Fibroblast of lung (primary cell): Measurements from ENCODE around the gene KIAA0319L.

Experiments used
- CTCF ChIP-seq, 2 donors: IDR thresholded peaks in 1 of 2; conservative IDR thresholded peaks in 1 of 2; 1 replicate in 1 of 2; 2 replicates in 1 of 2; pipeline ENCODE4 v1.5.1; 2011 to 2012; ENCODE audit warnings: low read length in 2 of 2, control low read depth in 1 of 2, inconsistent platforms in 1 of 2, low read depth in 1 of 2, mild to moderate bottlenecking in 1 of 2
- EZH2 ChIP-seq: IDR thresholded peaks from 2 replicates; pipeline ENCODE4 v1.5.1; 2012; ENCODE audit warnings: low read length, control low read depth, mild to moderate bottlenecking; ENCODE audit errors: missing control alignments

- TF ChIP-seq CTCF (conservative IDR thresholded peaks at IDR 0.05 in 1 of 2, IDR thresholded peaks at IDR 0.05 in 1 of 2; ENCODE audit: low read depth in 1 of 2, low read length in 2 of 2) = no peak
- TF ChIP-seq EZH2 = no peak
These were observed 40.7 kb upstream of the KIAA0319L start for GRCh38 chr1:35597870-35598269.
